Peyer's patch (tissue), 4 donors: Measurements from ENCODE around the gene CISD3.

Source experiments
- CTCF ChIP-seq, 6 experiments: fragments of 450-650 bp in 4 of 6; fragments of 200-600 bp in 2 of 6; sonication (generic) in 1 of 6; IDR thresholded peaks; one replicate each; pipeline ENCODE4 v1.5.1; 2017 to 2019; ENCODE audit warnings: antibody characterized with exemption in 6 of 6, mild to moderate bottlenecking in 3 of 6, moderate library complexity in 1 of 6
- POLR2A ChIP-seq, 2 donors: fragments of 450-650 bp; IDR thresholded peaks; one replicate each; pipeline ENCODE4 v1.5.1; 2017; ENCODE audit warnings: antibody characterized with exemption in 2 of 2, mild to moderate bottlenecking in 2 of 2, moderate library complexity in 2 of 2

DNA sequence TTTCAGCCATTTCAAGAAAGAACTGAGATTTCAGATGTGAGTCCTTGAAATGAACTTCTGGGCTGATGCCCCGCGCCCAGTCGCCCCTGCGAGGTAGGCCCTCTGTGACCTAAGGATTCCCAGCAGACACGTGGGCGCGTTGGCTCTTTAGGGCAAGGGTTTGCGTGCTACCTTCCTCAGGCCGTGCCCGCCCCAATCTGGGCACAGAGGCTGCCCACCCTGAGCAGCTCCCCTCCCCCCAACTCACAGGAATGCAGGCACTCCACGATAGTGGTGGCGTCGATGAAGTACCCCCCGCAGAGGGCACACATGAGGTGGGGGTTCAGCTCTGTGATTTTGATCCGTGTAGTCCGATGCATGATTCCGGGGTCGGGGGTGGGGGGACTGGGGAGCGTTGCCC is 9.9 kb downstream of the CISD3 start:
- TF ChIP-seq CTCF (IDR thresholded peaks at IDR 0.05) (no peak), POLR2A (IDR thresholded peaks at IDR 0.05) (no peak)
